Ascending aorta (tissue), 2 donors: ENCODE measurements around the gene PARVA. TPM values are rescaled to one million over a fixed set of nuclear protein-coding genes. Genes with fewer than 3 reads are reported as not detected.

Experiments used
- DNase-seq, 2 donors: peaks; one replicate each; pipeline ENCODE4 v3.0.0-alpha.2; 2019; ENCODE audit warnings: low spot score in 2 of 2
- H3K27ac ChIP-seq, 2 donors: fragments of 200-600 bp; sonication (generic); one replicate each; pipeline ENCODE4 v1.5.1; 2016 to 2017; ENCODE audit warnings: mild to moderate bottlenecking in 1 of 2
- H3K27me3 ChIP-seq: fragments of 200-600 bp; sonication (generic); one replicate; pipeline ENCODE4 v1.5.1; 2017
- H3K36me3 ChIP-seq, 2 donors: fragments of 200-600 bp; sonication (generic); one replicate each; pipeline ENCODE4 v1.5.1; 2016
- H3K4me1 ChIP-seq, 2 donors: fragments of 200-600 bp; sonication (generic); one replicate each; pipeline ENCODE4 v1.5.1; 2016 to 2017; ENCODE audit warnings: mild to moderate bottlenecking in 1 of 2
- H3K4me3 ChIP-seq, 2 donors: fragments of 200-600 bp; sonication (generic); one replicate each; pipeline ENCODE4 v1.5.1; 2016 to 2017; ENCODE audit warnings: mild to moderate bottlenecking in 1 of 2
- H3K9me3 ChIP-seq, 2 donors: fragments of 200-600 bp; sonication (generic); one replicate each; pipeline ENCODE4 v1.5.1; 2016
- CTCF ChIP-seq, 3 experiments: fragments of 200-600 bp in 2 of 3; fragments of 450-650 bp in 1 of 3; sonication (generic) in 2 of 3; IDR thresholded peaks; one replicate each; pipeline ENCODE4 v1.5.1; 2016 to 2019; ENCODE audit warnings: antibody characterized with exemption in 3 of 3, mild to moderate bottlenecking in 1 of 3, moderate library complexity in 1 of 3
- intact Hi-C: fragments of 100-400 bp; cut with DNase I; formaldehyde crosslinking; loops from one replicate; pipeline ENCODE4 v1.15.1; 2023
- total RNA-seq: library from RNA; depleted of rRNA; stranded (reverse); fragments of >200 nt; gene quantifications from one replicate; pipeline ENCODE4 v1.1.0, GENCODE V29; 2016

PARVA gene
- total RNA-seq, 1 donor from 2014 or later = 51.6 TPM

GRCh38 chr11:12420040-12420439 lies 42.7 kb downstream of the PARVA start:
- H3K9me3 ChIP-seq = no peaks in the 10 kb centered on the region
- no peak for TF ChIP-seq CTCF (IDR thresholded peaks at IDR 0.05)
- no peak for DNase-seq
- no peak overlapping the region for H3K4me3 ChIP-seq
- intact Hi-C loops = no loop called here
- H3K27ac ChIP-seq = no peak overlapping the region
- H3K4me1 ChIP-seq = peaks cover 0 to 9% of the 10 kb centered on the region in 2 donors
- no peaks in the 10 kb centered on the region for H3K27me3 ChIP-seq
- no peaks in the 10 kb centered on the region for H3K36me3 ChIP-seq

- Histone ChIP-seq H3K27ac (no peak overlapping the region), H3K9me3 (no peaks in the 10 kb centered on the region), H3K4me3 (no peak overlapping the region), H3K27me3 (no peaks in the 10 kb centered on the region), H3K36me3 (no peaks in the 10 kb centered on the region), H3K4me1 (peaks cover 0 to 9% of the 10 kb centered on the region in 2 donors)
- no peak for TF ChIP-seq CTCF (IDR thresholded peaks at IDR 0.05)
- no peak for DNase-seq
- intact Hi-C loops = no loop called here
Observed at GRCh38 chr11:12420706-12421105, 43.3 kb downstream of the PARVA start.

GRCh38 chr11:12421386-12421785 lies 44.0 kb downstream of the PARVA start:
- intact Hi-C loops = no loop called here
- H3K4me1 ChIP-seq = peaks cover 0 to 9% of the 10 kb centered on the region in 2 donors
- H3K27me3 ChIP-seq = no peaks in the 10 kb centered on the region
- no peak for TF ChIP-seq CTCF (IDR thresholded peaks at IDR 0.05)
- H3K27ac ChIP-seq = no peak overlapping the region
- no peak for DNase-seq
- no peak overlapping the region for H3K4me3 ChIP-seq
- H3K36me3 ChIP-seq = no peaks in the 10 kb centered on the region
- no peaks in the 10 kb centered on the region for H3K9me3 ChIP-seq

- no peaks in the 10 kb centered on the region for H3K36me3 ChIP-seq
- H3K27me3 ChIP-seq = no peaks in the 10 kb centered on the region
- peaks cover 2 to 6% of the 10 kb centered on the region in 2 donors for H3K4me1 ChIP-seq
- H3K4me3 ChIP-seq = no peak overlapping the region
- TF ChIP-seq CTCF (IDR thresholded peaks at IDR 0.05) = no peak
- no peak for DNase-seq
- no peak overlapping the region for H3K27ac ChIP-seq
- intact Hi-C loops = no loop called here
- no peaks in the 10 kb centered on the region for H3K9me3 ChIP-seq
Observed at GRCh38 chr11:12426176-12426575, 48.8 kb downstream of the PARVA start.

GRCh38 chr11:12429155-12429554 lies 51.8 kb downstream of the PARVA start:
- Histone ChIP-seq H3K36me3 (no peaks in the 10 kb centered on the region), H3K4me1 (peaks cover 20 to 33% of the 10 kb centered on the region in 2 donors), H3K4me3 (no peak overlapping the region), H3K27me3 (no peaks in the 10 kb centered on the region), H3K9me3 (no peaks in the 10 kb centered on the region), H3K27ac (no peak overlapping the region)
- no peak for DNase-seq
- intact Hi-C loops = no loop called here
- no peak for TF ChIP-seq CTCF (IDR thresholded peaks at IDR 0.05)

- H3K4me1 ChIP-seq = peaks cover 26 to 44% of the 10 kb centered on the region in 2 donors
- no peak for TF ChIP-seq CTCF (IDR thresholded peaks at IDR 0.05)
- peak overlapping the region in 1 of 2 donors; percentile 29 for H3K4me3 ChIP-seq
- no peaks in the 10 kb centered on the region for H3K36me3 ChIP-seq
- H3K27me3 ChIP-seq = no peaks in the 10 kb centered on the region
- no peak for DNase-seq
- intact Hi-C loops = loop anchor here (2.0 kb wide), 1 partner anchor 52 kb away; no protein-coding TSS in a partner anchor
- H3K9me3 ChIP-seq = no peaks in the 10 kb centered on the region
- H3K27ac ChIP-seq = peak overlapping the region; percentile 89 to 92
Observed at GRCh38 chr11:12430351-12430750, 53.0 kb downstream of the PARVA start.
